Liver (tissue), 3 donors: ENCODE results near the gene JMJD6.

Experiments
- CTCF ChIP-seq: fragments of 150-350 bp; IDR thresholded peaks from 2 replicates; pipeline ENCODE4 v1.5.1; 2017; ENCODE audit warnings: improper control_type of control experiment, low read depth, low read length; ENCODE audit not compliant: missing input control
- FOXA1 ChIP-seq: IDR thresholded peaks from 2 replicates; pipeline ENCODE4 v1.6.1; 2016; ENCODE audit warnings: antibody characterized with exemption
- JUND ChIP-seq, 2 donors: IDR thresholded peaks; 2 replicates each; pipeline ENCODE4 v1.6.1; 2016; ENCODE audit warnings: antibody characterized with exemption in 2 of 2
- MAX ChIP-seq: IDR thresholded peaks from 2 replicates; pipeline ENCODE4 v1.6.1; 2016; ENCODE audit warnings: antibody characterized with exemption
- TAF1 ChIP-seq: conservative IDR thresholded peaks from 2 replicates; pipeline ENCODE4 v1.6.1; 2016; ENCODE audit warnings: antibody characterized with exemption, mild to moderate bottlenecking
- donor health status: healthy.
- donor health status: healthy.

- TF ChIP-seq MAX: no peak
- TF ChIP-seq CTCF: no peak
- no peak for TF ChIP-seq TAF1
- no peak for TF ChIP-seq FOXA1
- no peak for TF ChIP-seq JUND (IDR thresholded peaks at IDR 0.05)
Measured at GRCh38 chr17:76710863-76711611, 15.4 kb downstream of the JMJD6 start, which contains the start of gene MXRA7.
